Pancreas (tissue), 10 donors: ENCODE measurements around the gene THUMPD2. TPM values are rescaled to one million over a fixed set of nuclear protein-coding genes. Genes with fewer than 3 reads are reported as not detected.
A peak's percentile ranks its signal among the peaks of the same experiment; 100 is the strongest.

Source experiments
- ATAC-seq, 4 donors: fragments of 200-7000 bp; cut with Tn5 transposase; one replicate each; pipeline versions ENCODE4 v1.8.0 to v1.9.1; 2020; ENCODE audit warnings: mild to moderate bottlenecking in 4 of 4, moderate library complexity in 4 of 4
- DNase-seq, 6 donors: peaks; one replicate each; pipeline ENCODE4 v3.0.0-alpha.2; 2020
- FAIRE-seq: peaks from 2 replicates; lab custom pipeline; 2012; peaks lifted over from hg19 to GRCh38; lab: Jason Lieb, UNC
- H3K27ac ChIP-seq, 4 donors: fragments of 200-600 bp; sonication (generic); 1 replicate in 3 of 4; 2 replicates in 1 of 4; pipeline versions ENCODE4 v1.5.0 to v1.8.0; 2020
- H3K27me3 ChIP-seq, 4 donors: fragments of 200-600 bp; one replicate each; pipeline ENCODE4 v1.8.0; 2021
- H3K36me3 ChIP-seq, 3 donors: fragments of 200-600 bp; sonication (generic) in 1 of 3; one replicate each; pipeline versions ENCODE4 v1.5.0 to v1.8.0; 2020 to 2021
- H3K4me1 ChIP-seq, 3 donors: fragments of 200-600 bp; one replicate each; pipeline ENCODE4 v1.8.0; 2021
- H3K4me3 ChIP-seq, 4 donors: fragments of 200-600 bp; sonication (generic) in 2 of 4; one replicate each; pipeline versions ENCODE4 v1.5.0 to v1.8.0; 2020 to 2021
- H3K9me3 ChIP-seq, 4 donors: fragments of 200-600 bp; one replicate each; pipeline ENCODE4 v1.8.0; 2021
- CTCF ChIP-seq, 4 donors: fragments of 200-600 bp; sonication (generic) in 3 of 4; IDR thresholded peaks; one replicate each; pipeline versions ENCODE4 v1.5.0 to v1.8.0; 2021; ENCODE audit warnings: antibody characterized with exemption in 4 of 4
- WGBS, 2 donors: extraction: QIAGEN DNeasy Blood & Tissue Kit; methylation state at CpG; one replicate each; pipeline ENCODE4 v1.1.7; 2013; 5-methylcytosine and 5-hydroxymethylcytosine counted together
- intact Hi-C, 3 donors: fragments of 100-400 bp; cut with DNase I; formaldehyde crosslinking; loops; one replicate each; pipeline versions ENCODE4 v1.11.1 to v1.14.2; 2022
- polyA plus RNA-seq, 2 donors: library from polyadenylated mRNA; stranded (reverse); fragments of 200-250 nt; gene quantifications; one replicate each; pipeline ENCODE4 v1.2.3, GENCODE V29; 2013
- total RNA-seq, 6 donors: library from RNA; stranded (reverse); fragmentation: NEBNext Ultra II Directional in 4 of 6; extraction: Animal tissue kit (Norgen Biotek cat#: 25700) in 4 of 6; gene quantifications; one replicate each; pipeline versions ENCODE4 v1.2.1 to v1.2.4, GENCODE V29; 2021 to 2023
- donor health status: healthy with polysubstance abuse.
- donor health status: DM: no; HTN: no; CAD: no; lungs with moderate emphysema.
- donor health status: DM: no; HTN: no; CAD: no.
- donor health status: control.
- donor health status: control.
- donor health status: Bipolar disorder and iron deficiency.
- donor health status: DM: yes; HTN: yes; CAD: no.
- donor health status: DM: no; HTN: no; CAD: no.
- donor health status: DM: no; HTN: no; CAD: no.
- donor health status: DM: yes; HTN: yes; CAD: no.

THUMPD2 gene
- total RNA-seq (1 to 10 TPM; 2.6 to 6.6 (median 4.1) TPM), polyA plus RNA-seq (10 to 100 TPM in 1 of 2 donors, 1 to 10 TPM in 1; 7.6 to 12.5 TPM)

- intact Hi-C loops = no loop called here
- Histone ChIP-seq H3K27me3 (no peaks in the 10 kb centered on the region), H3K36me3 (no peaks in the 10 kb centered on the region), H3K27ac (peak within 1 kb of the TSS; percentile 61 to 86 (median 76)), H3K4me3 (peak within 1 kb of the TSS; percentile 80 to 95 (median 84)), H3K4me1 (peaks cover 8 to 18% (median 9%) of the 10 kb centered on the region in 3 donors), H3K9me3 (no peaks in the 10 kb centered on the region)
- FAIRE-seq = no peak
- WGBS, 2 donors = 0 to 1% methylated on average over 37 to 54 of the region's 54 CpGs
- DNase-seq = peak; percentile 70 to 89 (median 80)
- TF ChIP-seq CTCF (IDR thresholded peaks at IDR 0.05) = no peak
- ATAC-seq = peak; percentile 93 to 98 (median 96)
Measured at GRCh38 chr2:39778775-39779340, at the start of gene THUMPD2. Gene THUMPD2 (minus strand): TSS chr2:39779258. CDS start chr2:39779239, 19 bp downstream.

GRCh38 chr2:39821871-39822270 is 42.8 kb upstream of the THUMPD2 start:
- ATAC-seq (no peak), DNase-seq (no peak), FAIRE-seq (no peak)
- Histone ChIP-seq H3K27me3 (no peaks in the 10 kb centered on the region), H3K27ac (no peak overlapping the region), H3K4me3 (no peak overlapping the region), H3K4me1 (no peaks in the 10 kb centered on the region), H3K36me3 (no peaks in the 10 kb centered on the region), H3K9me3 (no peaks in the 10 kb centered on the region)
- intact Hi-C loops = no loop called here
- WGBS, 2 donors = 63 to 69% methylated on average over 3 of the region's 3 CpGs
- no peak for TF ChIP-seq CTCF (IDR thresholded peaks at IDR 0.05)

GRCh38 chr2:39816845-39817244 is 37.8 kb upstream of the THUMPD2 start:
- H3K36me3 ChIP-seq = no peaks in the 10 kb centered on the region
- FAIRE-seq (no peak), DNase-seq (no peak), ATAC-seq (no peak)
- H3K4me1 ChIP-seq = no peaks in the 10 kb centered on the region
- no peaks in the 10 kb centered on the region for H3K27me3 ChIP-seq
- intact Hi-C loops = no loop called here
- no peak for TF ChIP-seq CTCF (IDR thresholded peaks at IDR 0.05)
- H3K9me3 ChIP-seq = no peaks in the 10 kb centered on the region
- WGBS, 2 donors = 67 to 77% methylated on average over 8 of the region's 8 CpGs
- H3K27ac ChIP-seq = no peak overlapping the region
- no peak overlapping the region for H3K4me3 ChIP-seq

GRCh38 chr2:39816428-39816827 is 37.4 kb upstream of the THUMPD2 start:
- no peak for ATAC-seq
- no peak for FAIRE-seq
- Histone ChIP-seq H3K27me3 (no peaks in the 10 kb centered on the region), H3K27ac (no peak overlapping the region), H3K4me3 (no peak overlapping the region), H3K4me1 (no peaks in the 10 kb centered on the region), H3K36me3 (no peaks in the 10 kb centered on the region), H3K9me3 (no peaks in the 10 kb centered on the region)
- DNase-seq = no peak
- intact Hi-C loops = no loop called here
- 84 to 96% methylated on average over 3 of the region's 3 CpGs for WGBS, 2 donors
- no peak for TF ChIP-seq CTCF (IDR thresholded peaks at IDR 0.05)

- FAIRE-seq = no peak
- no peak for TF ChIP-seq CTCF (IDR thresholded peaks at IDR 0.05)
- no peak for DNase-seq
- Histone ChIP-seq H3K36me3 (no peaks in the 10 kb centered on the region), H3K27ac (no peak overlapping the region), H3K4me1 (no peaks in the 10 kb centered on the region), H3K9me3 (no peaks in the 10 kb centered on the region), H3K4me3 (no peak overlapping the region), H3K27me3 (no peaks in the 10 kb centered on the region)
- 49 to 57% methylated on average over 4 of the region's 4 CpGs for WGBS, 2 donors
- ATAC-seq = no peak
- intact Hi-C loops = no loop called here
Measured at GRCh38 chr2:39805936-39806608, 27.0 kb upstream of the THUMPD2 start.
